Jurkat, Clone E6-1 (cell line): ENCODE results near the gene PRKAR1B.

Source experiments
- DNase-seq: peaks from one replicate; pipeline ENCODE4 v3.0.0-alpha.2; 2011; ENCODE audit warnings: low read depth, low spot score
- H3K4me3 ChIP-seq: 2 replicates; pipeline ENCODE4 v1.5.1; 2011; ENCODE audit warnings: mild to moderate bottlenecking, low read length, control low read depth, moderate library complexity

Gene PRKAR1B

GRCh38 chr7:676972-677385 is 50.1 kb downstream of the PRKAR1B start:
- no peak for DNase-seq
- no peak overlapping the region for H3K4me3 ChIP-seq

- no peak overlapping the region for H3K4me3 ChIP-seq
- DNase-seq = no peak
These were observed 50.7 kb downstream of the PRKAR1B start for GRCh38 chr7:676246-676971.

GRCh38 chr7:674454-675410 is 52.3 kb downstream of the PRKAR1B start:
- no peak for DNase-seq
- H3K4me3 ChIP-seq = no peak overlapping the region

- H3K4me3 ChIP-seq = no peak overlapping the region
- no peak for DNase-seq
These were observed 53.2 kb downstream of the PRKAR1B start for GRCh38 chr7:673681-674453.

GRCh38 chr7:672891-673290 is 54.2 kb downstream of the PRKAR1B start:
- no peak overlapping the region for H3K4me3 ChIP-seq
- DNase-seq = no peak

GRCh38 chr7:671415-672042 is 55.6 kb downstream of the PRKAR1B start:
- H3K4me3 ChIP-seq = no peak overlapping the region
- no peak for DNase-seq

GRCh38 chr7:670501-671390 is 56.3 kb downstream of the PRKAR1B start:
- no peak for DNase-seq
- no peak overlapping the region for H3K4me3 ChIP-seq

GRCh38 chr7:668958-669357 is 58.1 kb downstream of the PRKAR1B start:
- H3K4me3 ChIP-seq = no peak overlapping the region
- DNase-seq = no peak

- H3K4me3 ChIP-seq = no peak overlapping the region
- DNase-seq = no peak
These were observed 58.7 kb downstream of the PRKAR1B start for GRCh38 chr7:668139-668931.

GRCh38 chr7:666454-667292 is 60.4 kb downstream of the PRKAR1B start:
- no peak overlapping the region for H3K4me3 ChIP-seq
- DNase-seq = no peak

GRCh38 chr7:665736-666453 is 61.2 kb downstream of the PRKAR1B start:
- DNase-seq = no peak
- H3K4me3 ChIP-seq = no peak overlapping the region

- no peak for DNase-seq
- no peak overlapping the region for H3K4me3 ChIP-seq
These were observed 61.9 kb downstream of the PRKAR1B start for GRCh38 chr7:664997-665735.

GRCh38 chr7:664402-664775 is 62.7 kb downstream of the PRKAR1B start:
- no peak overlapping the region for H3K4me3 ChIP-seq
- no peak for DNase-seq

GRCh38 chr7:662576-662975 is 64.5 kb downstream of the PRKAR1B start:
- DNase-seq = no peak
- no peak overlapping the region for H3K4me3 ChIP-seq

GRCh38 chr7:659996-660395 is 67.1 kb downstream of the PRKAR1B start:
- no peak for DNase-seq
- H3K4me3 ChIP-seq = no peak overlapping the region
